Ectodermal cell (in vitro differentiated cells): ENCODE data around the gene MAN2B2.
"Not testable (repeated sequence)": the region's sequence is repeated elsewhere in the genome, so short reads cannot be mapped to it uniquely, and the experiment has no call there.

Experiments used
- H3K27ac ChIP-seq: 2 replicates; pipeline ENCODE4 v1.7.0; 2013; ENCODE audit warnings: mild to moderate bottlenecking, low read depth, low read length; ENCODE audit not compliant: insufficient read depth, poor library complexity, severe bottlenecking
- H3K27me3 ChIP-seq: 2 replicates; pipeline ENCODE4 v1.7.0; 2013; ENCODE audit warnings: mild to moderate bottlenecking, low read length; ENCODE audit not compliant: insufficient read depth, control insufficient read depth, poor library complexity, severe bottlenecking
- H3K36me3 ChIP-seq: one replicate; pipeline ENCODE4 v1.7.0; 2013; ENCODE audit warnings: low read length; ENCODE audit not compliant: control insufficient read depth, insufficient read depth
- H3K4me1 ChIP-seq: one replicate; pipeline ENCODE4 v1.7.0; 2013; ENCODE audit warnings: low read length; ENCODE audit not compliant: control insufficient read depth, insufficient read depth
- H3K4me3 ChIP-seq: 2 replicates; pipeline ENCODE4 v1.7.0; 2013; ENCODE audit warnings: low read depth, low read length, control low read depth; ENCODE audit not compliant: insufficient read depth
- H3K9me3 ChIP-seq: 2 replicates; pipeline ENCODE4 v1.7.0; 2013; ENCODE audit warnings: mild to moderate bottlenecking, low read length, moderate library complexity; ENCODE audit not compliant: control insufficient read depth
- WGBS, 2 experiments: methylation state at CpG; one replicate each; pipeline ENCODE4 v1.1.7; 2013; ENCODE audit warnings: missing lambda C conversion rate in 2 of 2; 5-methylcytosine and 5-hydroxymethylcytosine counted together

Gene MAN2B2

GRCh38 chr4:6621556-6621927 is 46.6 kb downstream of the MAN2B2 start:
- Histone ChIP-seq H3K27me3 (no peaks in the 10 kb centered on the region), H3K4me1 (no peaks in the 10 kb centered on the region), H3K27ac (no peak overlapping the region), H3K4me3 (no peak overlapping the region), H3K9me3 (no peaks in the 10 kb centered on the region), H3K36me3 (no peaks in the 10 kb centered on the region)
- WGBS, 2 experiments = 94 to 95% methylated on average over 13 of the region's 13 CpGs

- Histone ChIP-seq H3K4me1 (no peaks in the 10 kb centered on the region), H3K9me3 (no peaks in the 10 kb centered on the region), H3K27ac (no peak overlapping the region), H3K27me3 (no peaks in the 10 kb centered on the region), H3K4me3 (no peak overlapping the region), H3K36me3 (no peaks in the 10 kb centered on the region)
- 92% methylated on average over 2 of the region's 2 CpGs for WGBS, 2 experiments
These were observed 47.8 kb downstream of the MAN2B2 start for GRCh38 chr4:6622744-6623143.

- WGBS, 2 experiments = 92 to 94% methylated on average over 8 to 9 of the region's 9 CpGs
- Histone ChIP-seq H3K4me1 (no peaks in the 10 kb centered on the region), H3K27me3 (no peaks in the 10 kb centered on the region), H3K9me3 (no peaks in the 10 kb centered on the region), H3K4me3 (no peak overlapping the region), H3K27ac (no peak overlapping the region), H3K36me3 (no peaks in the 10 kb centered on the region)
These were observed 50.3 kb downstream of the MAN2B2 start for GRCh38 chr4:6625256-6625655.

GRCh38 chr4:6626066-6626465 is 51.1 kb downstream of the MAN2B2 start:
- H3K36me3 ChIP-seq = no peaks in the 10 kb centered on the region
- no peaks in the 10 kb centered on the region for H3K4me1 ChIP-seq
- H3K9me3 ChIP-seq = no peaks in the 10 kb centered on the region
- H3K4me3 ChIP-seq = no peak overlapping the region
- H3K27me3 ChIP-seq = no peaks in the 10 kb centered on the region
- no peak overlapping the region for H3K27ac ChIP-seq
- WGBS, 2 experiments = 84 to 85% methylated on average over 11 of the region's 11 CpGs

- no peaks in the 10 kb centered on the region for H3K27me3 ChIP-seq
- no peaks in the 10 kb centered on the region for H3K4me1 ChIP-seq
- H3K4me3 ChIP-seq = no peak overlapping the region
- no peak overlapping the region for H3K27ac ChIP-seq
- H3K36me3 ChIP-seq = no peaks in the 10 kb centered on the region
- H3K9me3 ChIP-seq = no peaks in the 10 kb centered on the region
- 91 to 93% methylated on average over 3 of the region's 3 CpGs for WGBS, 2 experiments
These were observed 52.8 kb downstream of the MAN2B2 start for GRCh38 chr4:6627832-6628231.

- not testable (repeated sequence) for H3K36me3 ChIP-seq, H3K4me3 ChIP-seq, H3K27me3 ChIP-seq, H3K27ac ChIP-seq, H3K9me3 ChIP-seq, H3K4me1 ChIP-seq
- 92 to 93% methylated on average over 1 of the region's 1 CpG for WGBS, 2 experiments
These were observed 53.5 kb downstream of the MAN2B2 start for GRCh38 chr4:6628484-6628883.

- Histone ChIP-seq H3K36me3 (no peaks in the 10 kb centered on the region), H3K4me1 (no peaks in the 10 kb centered on the region), H3K27ac (no peak overlapping the region), H3K27me3 (no peaks in the 10 kb centered on the region), H3K9me3 (no peaks in the 10 kb centered on the region), H3K4me3 (no peak overlapping the region)
- whole genome bisulfite sequencing, 2 experiments = 92 to 95% methylated on average over 4 of the region's 4 CpGs
These were observed 57.1 kb downstream of the MAN2B2 start for GRCh38 chr4:6632125-6632524.

GRCh38 chr4:6633091-6633906 is 58.3 kb downstream of the MAN2B2 start:
- Histone ChIP-seq H3K4me3 (no peak overlapping the region), H3K9me3 (no peaks in the 10 kb centered on the region), H3K27ac (no peak overlapping the region), H3K36me3 (no peaks in the 10 kb centered on the region), H3K4me1 (no peaks in the 10 kb centered on the region), H3K27me3 (no peaks in the 10 kb centered on the region)
- WGBS, 2 experiments = 87 to 88% methylated on average over 9 to 10 of the region's 10 CpGs

- Histone ChIP-seq H3K27me3 (no peaks in the 10 kb centered on the region), H3K4me1 (no peaks in the 10 kb centered on the region), H3K27ac (no peak overlapping the region), H3K9me3 (no peaks in the 10 kb centered on the region), H3K36me3 (no peaks in the 10 kb centered on the region), H3K4me3 (no peak overlapping the region)
- WGBS, 2 experiments = 94 to 95% methylated on average over 9 of the region's 9 CpGs
These were observed 59.8 kb downstream of the MAN2B2 start for GRCh38 chr4:6634746-6635145.

- no peaks in the 10 kb centered on the region for H3K9me3 ChIP-seq
- no peaks in the 10 kb centered on the region for H3K36me3 ChIP-seq
- H3K4me1 ChIP-seq = no peaks in the 10 kb centered on the region
- WGBS, 2 experiments = 93 to 94% methylated on average over 8 to 12 of the region's 14 CpGs
- H3K27ac ChIP-seq = no peak overlapping the region
- no peaks in the 10 kb centered on the region for H3K27me3 ChIP-seq
- no peak overlapping the region for H3K4me3 ChIP-seq
These were observed 64.2 kb downstream of the MAN2B2 start for GRCh38 chr4:6639137-6639680.
